HL-60 (cell line): ENCODE data around the gene PDZD4.

Experiments
- DNase-seq, 2 experiments: peaks; one replicate each; pipeline ENCODE4 v3.0.0-alpha.2; 2010 to 2020; ENCODE audit warnings: low read depth in 1 of 2, low spot score in 1 of 2
- H3K27ac ChIP-seq: fragments of 250-450 bp; sonication (Bioruptor Pico); replicated peaks from 2 replicates; pipeline ENCODE4 v1.5.1; 2020; ENCODE audit warnings: mild to moderate bottlenecking, moderate library complexity
- H3K27me3 ChIP-seq: fragments of 250-450 bp; sonication (Bioruptor Pico); 2 replicates; pipeline ENCODE4 v1.5.1; 2021; ENCODE audit warnings: mild to moderate bottlenecking, moderate library complexity; ENCODE audit not compliant: insufficient read depth, poor library complexity, severe bottlenecking
- H3K4me3 ChIP-seq: replicated peaks from 2 replicates; pipeline ENCODE4 v1.5.1; 2011; ENCODE audit warnings: mild to moderate bottlenecking, control low read depth, low read length; ENCODE audit not compliant: insufficient read depth
- CTCF ChIP-seq: IDR thresholded peaks from one replicate; pipeline ENCODE4 v1.5.1; 2011; ENCODE audit warnings: low read length, control low read depth, inconsistent platforms; ENCODE audit not compliant: insufficient read depth
- GABPA ChIP-seq: IDR thresholded peaks from 2 replicates; pipeline ENCODE4 v1.6.1; 2012; ENCODE audit warnings: low read depth
- POLR2AphosphoS5 ChIP-seq: IDR thresholded peaks from 2 replicates; pipeline ENCODE4 v1.6.1; 2012; ENCODE audit warnings: low read depth
- REST ChIP-seq: IDR thresholded peaks from 2 replicates; pipeline ENCODE4 v1.6.1; 2012; ENCODE audit warnings: low read depth; ENCODE audit not compliant: insufficient replicate concordance
- SPI1 ChIP-seq: IDR thresholded peaks from 2 replicates; pipeline ENCODE4 v1.6.1; 2012; ENCODE audit warnings: low read depth, mild to moderate bottlenecking, borderline replicate concordance

Gene PDZD4

GRCh38 chrX:153864561-153865320, 34.4 kb upstream of the PDZD4 start:
- H3K27me3 ChIP-seq, result no peaks in the 10 kb centered on the region
- H3K4me3 ChIP-seq, result no peak overlapping the region
- no peak for DNase-seq
- TF ChIP-seq GABPA (no peak), REST (no peak), CTCF (no peak), SPI1 (no peak)
- no peak overlapping the region for H3K27ac ChIP-seq

GRCh38 chrX:153864101-153864500, 33.8 kb upstream of the PDZD4 start:
- DNase-seq, result no peak
- no peak for TF ChIP-seq REST
- no peak for TF ChIP-seq GABPA
- TF ChIP-seq CTCF, result no peak
- no peak for TF ChIP-seq SPI1
- no peak for TF ChIP-seq POLR2AphosphoS5
- Histone ChIP-seq H3K27ac (no peak overlapping the region), H3K4me3 (no peak overlapping the region), H3K27me3 (no peaks in the 10 kb centered on the region)

- DNase-seq, result no peak
- no peak overlapping the region for H3K4me3 ChIP-seq
- no peaks in the 10 kb centered on the region for H3K27me3 ChIP-seq
- no peak overlapping the region for H3K27ac ChIP-seq
- no peak for TF ChIP-seq CTCF
Observed at GRCh38 chrX:153863251-153863991, 33.1 kb upstream of the PDZD4 start.
